Right lobe of liver (tissue), 4 donors: ENCODE data around the gene TH.

Source experiments
- POLR2A ChIP-seq: fragments of 450-650 bp; IDR thresholded peaks from one replicate; pipeline ENCODE4 v1.6.1; 2017; ENCODE audit warnings: antibody characterized with exemption, mild to moderate bottlenecking
- TF ChIP-seq, protein P1 (sequence below), 4 donors: fragments of 200-600 bp in 3 of 4; fragments of 450-650 bp in 1 of 4; IDR thresholded peaks; one replicate each; pipeline versions ENCODE4 v1.5.1 to v1.8.0; 2016 to 2022; ENCODE audit warnings: antibody characterized with exemption in 4 of 4, mild to moderate bottlenecking in 2 of 4
- donor health status: DM: no; HTN: no; CAD: no.
- donor health status: DM: no; HTN: no; CAD: no.
- donor health status: DM: no; HTN: yes; CAD: no.

DNA sequence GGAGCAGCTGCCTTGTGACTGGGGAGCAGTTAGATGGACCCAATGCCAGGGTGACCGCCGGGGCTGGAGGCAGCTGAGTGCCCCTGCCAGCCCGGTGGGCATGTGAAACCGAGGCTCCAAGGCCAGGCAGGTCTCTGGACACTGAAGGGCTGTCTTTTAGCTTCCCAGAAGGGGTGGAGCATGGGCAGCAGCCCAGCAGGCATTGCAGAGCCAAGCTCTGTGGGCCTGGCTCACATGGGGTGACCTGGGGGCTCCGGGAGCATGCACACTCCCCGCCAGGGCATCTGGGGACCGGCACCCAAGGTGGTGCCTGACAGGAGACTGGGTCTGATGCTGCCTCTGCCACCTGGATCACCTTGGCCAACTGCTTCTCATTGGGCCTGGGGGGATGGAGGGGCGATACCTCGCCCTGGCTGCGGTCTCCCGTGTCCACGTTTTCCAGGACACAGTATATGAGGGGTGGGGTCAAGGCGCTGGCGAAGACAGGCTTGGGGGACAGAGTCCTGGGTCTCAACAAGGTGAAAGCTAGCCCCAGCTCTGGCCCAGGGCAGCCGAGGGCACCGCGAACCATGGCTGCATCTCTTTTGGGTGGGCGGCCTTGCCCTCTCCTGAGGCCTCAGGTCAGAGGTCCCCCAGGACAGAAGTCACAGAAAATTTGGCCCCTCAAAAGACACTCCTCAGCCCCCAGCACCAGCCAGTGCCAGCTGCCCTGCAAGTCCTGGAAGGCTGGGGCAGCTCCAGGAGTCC lies 14.1 kb downstream of the TH start:
- TF ChIP-seq, protein P1, sequence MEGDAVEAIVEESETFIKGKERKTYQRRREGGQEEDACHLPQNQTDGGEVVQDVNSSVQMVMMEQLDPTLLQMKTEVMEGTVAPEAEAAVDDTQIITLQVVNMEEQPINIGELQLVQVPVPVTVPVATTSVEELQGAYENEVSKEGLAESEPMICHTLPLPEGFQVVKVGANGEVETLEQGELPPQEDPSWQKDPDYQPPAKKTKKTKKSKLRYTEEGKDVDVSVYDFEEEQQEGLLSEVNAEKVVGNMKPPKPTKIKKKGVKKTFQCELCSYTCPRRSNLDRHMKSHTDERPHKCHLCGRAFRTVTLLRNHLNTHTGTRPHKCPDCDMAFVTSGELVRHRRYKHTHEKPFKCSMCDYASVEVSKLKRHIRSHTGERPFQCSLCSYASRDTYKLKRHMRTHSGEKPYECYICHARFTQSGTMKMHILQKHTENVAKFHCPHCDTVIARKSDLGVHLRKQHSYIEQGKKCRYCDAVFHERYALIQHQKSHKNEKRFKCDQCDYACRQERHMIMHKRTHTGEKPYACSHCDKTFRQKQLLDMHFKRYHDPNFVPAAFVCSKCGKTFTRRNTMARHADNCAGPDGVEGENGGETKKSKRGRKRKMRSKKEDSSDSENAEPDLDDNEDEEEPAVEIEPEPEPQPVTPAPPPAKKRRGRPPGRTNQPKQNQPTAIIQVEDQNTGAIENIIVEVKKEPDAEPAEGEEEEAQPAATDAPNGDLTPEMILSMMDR (IDR thresholded peaks at IDR 0.05), result no peak
- TF ChIP-seq POLR2A, result peak; percentile 35
